Measurements from ENCODE around the gene COPS7B. TPM values are rescaled to one million over a fixed set of nuclear protein-coding genes. Genes with fewer than 3 reads are reported as not detected.
"Not testable (repeated sequence)": the region's sequence is repeated elsewhere in the genome, so short reads cannot be mapped to it uniquely, and the experiment has no call there.

COPS7B gene
- polyA plus RNA-seq, 1 of the 3 experiments (the other 2 are of a cell fraction), result 60.5 TPM

- H3K4me1 ChIP-seq (ENCODE audit: control insufficient read depth in 1 of 2, insufficient read depth in 2 of 2, low read depth in 1 of 2, low read length in 1 of 2), result peaks cover 0 to 4% of the 10 kb centered on the region in 2 experiments; a peak in 1 of 4 replicates
- no peak overlapping the region for H2AFZ ChIP-seq (ENCODE audit: low read depth)
- H4K20me1 ChIP-seq (ENCODE audit: insufficient read depth), result no peaks in the 10 kb centered on the region
- no peaks in the 10 kb centered on the region for H3K79me2 ChIP-seq (ENCODE audit: insufficient read depth)
- H3K36me3 ChIP-seq (replicated peaks in 1 of 2; ENCODE audit: control insufficient read depth in 1 of 2, insufficient read depth in 2 of 2, low read length in 1 of 2), result no peaks in the 10 kb centered on the region
- ChIA-PET POLR2A (no interaction called here), CTCF (interaction anchor here (0.6 to 2.5 kb wide), 4 partner anchors 29 to 68 kb away, joined by 3 to 9 read pairs (median 4); no protein-coding TSS in a partner anchor)
- TF ChIP-seq CTCF (IDR thresholded peaks at IDR 0.05), result no peak
- TF ChIP-seq FOXJ3 (CRISPR knock-in tag; IDR thresholded peaks at IDR 0.05), result no peak
- no peak for TF ChIP-seq RXRA (IDR thresholded peaks at IDR 0.05; ENCODE audit: borderline replicate concordance, low read depth)
- TF ChIP-seq GABPA (IDR thresholded peaks at IDR 0.05; ENCODE audit: low read depth), result no peak
- no peak overlapping the region for H3K9ac ChIP-seq
- H3K27ac ChIP-seq (ENCODE audit: low read depth in 2 of 2, low read length in 1 of 2), result no peak overlapping the region
- H3F3A ChIP-seq (replicated peaks; ENCODE audit: insufficient read depth), result no peaks in the 10 kb centered on the region
- H3K4me2 ChIP-seq, result no peak overlapping the region
- H3K27me3 ChIP-seq (ENCODE audit: insufficient read depth), result no peaks in the 10 kb centered on the region
- no peak for DNase-seq
- no peaks in the 10 kb centered on the region for H3K9me2 ChIP-seq
- H3K4me3 ChIP-seq (ENCODE audit: low read depth in 2 of 2, low read length in 1 of 2), result no peak overlapping the region
- H3K9me3 ChIP-seq, result no peaks in the 10 kb centered on the region
- 76% methylated on average over 9 of the region's 9 CpGs for WGBS (ENCODE audit: low lambda C conversion rate)
Measured at GRCh38 chr2:231743376-231744116, 42.7 kb upstream of the COPS7B start.

- Histone ChIP-seq H3K4me2 (no peak overlapping the region), H4K20me1 (ENCODE audit: insufficient read depth) (no peaks in the 10 kb centered on the region), H3K4me3 (ENCODE audit: low read depth in 2 of 2, low read length in 1 of 2) (no peak overlapping the region), H3K9me3 (no peaks in the 10 kb centered on the region), H3K9me2 (no peaks in the 10 kb centered on the region), H2AFZ (ENCODE audit: low read depth) (no peak overlapping the region), H3K9ac (no peak overlapping the region), H3F3A (replicated peaks; ENCODE audit: insufficient read depth) (no peaks in the 10 kb centered on the region), H3K79me2 (ENCODE audit: insufficient read depth) (no peaks in the 10 kb centered on the region), H3K4me1 (ENCODE audit: control insufficient read depth in 1 of 2, insufficient read depth in 2 of 2, low read depth in 1 of 2, low read length in 1 of 2) (peaks cover 0 to 4% of the 10 kb centered on the region in 2 experiments; a peak in 1 of 4 replicates), H3K27ac (ENCODE audit: low read depth in 2 of 2, low read length in 1 of 2) (no peak overlapping the region), H3K27me3 (ENCODE audit: insufficient read depth) (no peaks in the 10 kb centered on the region), H3K36me3 (replicated peaks in 1 of 2; ENCODE audit: control insufficient read depth in 1 of 2, insufficient read depth in 2 of 2, low read length in 1 of 2) (no peaks in the 10 kb centered on the region)
- no peak for DNase-seq
- TF ChIP-seq PBX3 (IDR thresholded peaks at IDR 0.05), result no peak
- ChIA-PET POLR2A (no interaction called here), CTCF (interaction anchor here (1.4 kb wide), 1 partner anchor 31 kb away, joined by 6 read pairs; no protein-coding TSS in a partner anchor)
- WGBS (ENCODE audit: low lambda C conversion rate), result 88% methylated on average over 6 of the region's 6 CpGs
Measured at GRCh38 chr2:231745303-231746038, 40.8 kb upstream of the COPS7B start.

GRCh38 chr2:231748153-231748896 is 37.9 kb upstream of the COPS7B start:
- 86% methylated on average over 6 of the region's 6 CpGs for WGBS (ENCODE audit: low lambda C conversion rate)
- H3K79me2 ChIP-seq (ENCODE audit: insufficient read depth); H3K27me3 ChIP-seq (ENCODE audit: insufficient read depth); H4K20me1 ChIP-seq (ENCODE audit: insufficient read depth); H3K9me3 ChIP-seq; H3F3A ChIP-seq (replicated peaks; ENCODE audit: insufficient read depth); POLR2A ChIA-PET; H3K9ac ChIP-seq; H3K36me3 ChIP-seq (replicated peaks in 1 of 2; ENCODE audit: control insufficient read depth in 1 of 2, insufficient read depth in 2 of 2, low read length in 1 of 2); H3K4me1 ChIP-seq (ENCODE audit: control insufficient read depth in 1 of 2, insufficient read depth in 2 of 2, low read depth in 1 of 2, low read length in 1 of 2); H3K4me2 ChIP-seq; H2AFZ ChIP-seq (ENCODE audit: low read depth); DNase-seq; H3K9me2 ChIP-seq; H3K4me3 ChIP-seq (ENCODE audit: low read depth in 2 of 2, low read length in 1 of 2); H3K27ac ChIP-seq (ENCODE audit: low read depth in 2 of 2, low read length in 1 of 2): not testable (repeated sequence)
- CTCF ChIA-PET, result interaction anchor here (0.5 to 1.2 kb wide), 2 partner anchors 24 to 33 kb away, joined by 3 read pairs; no protein-coding TSS in a partner anchor

- not testable (repeated sequence) for H3K27me3 ChIP-seq (ENCODE audit: insufficient read depth); H3K4me3 ChIP-seq (ENCODE audit: low read depth in 2 of 2, low read length in 1 of 2); H4K20me1 ChIP-seq (ENCODE audit: insufficient read depth); DNase-seq; H3K4me1 ChIP-seq (ENCODE audit: control insufficient read depth in 1 of 2, insufficient read depth in 2 of 2, low read depth in 1 of 2, low read length in 1 of 2); H3K9me2 ChIP-seq; H3K9ac ChIP-seq; H2AFZ ChIP-seq (ENCODE audit: low read depth); H3K36me3 ChIP-seq (replicated peaks in 1 of 2; ENCODE audit: control insufficient read depth in 1 of 2, insufficient read depth in 2 of 2, low read length in 1 of 2); H3K79me2 ChIP-seq (ENCODE audit: insufficient read depth); H3K4me2 ChIP-seq; H3K27ac ChIP-seq (ENCODE audit: low read depth in 2 of 2, low read length in 1 of 2); H3K9me3 ChIP-seq; H3F3A ChIP-seq (replicated peaks; ENCODE audit: insufficient read depth)
- ChIA-PET POLR2A (interaction anchor here (0.7 kb wide), 1 partner anchor 9 kb away, joined by 4 read pairs; no protein-coding TSS in a partner anchor), CTCF (interaction anchor here (0.5 to 1.2 kb wide), 2 partner anchors 23 to 34 kb away, joined by 3 read pairs; no protein-coding TSS in a partner anchor)
- 97% methylated on average over 10 of the region's 10 CpGs for WGBS (ENCODE audit: low lambda C conversion rate)
Measured at GRCh38 chr2:231749016-231749415, 37.2 kb upstream of the COPS7B start.

Data from SK-N-SH (cell line).